Lower leg skin (tissue), 4 donors: ENCODE results near the gene RALGAPA2. TPM values are rescaled to one million over a fixed set of nuclear protein-coding genes. Genes with fewer than 3 reads are reported as not detected.

ENCODE experiments used
- DNase-seq, 2 donors: peaks; one replicate each; pipeline ENCODE4 v3.0.0-alpha.2; 2019; ENCODE audit warnings: low spot score in 2 of 2
- H3K4me3 ChIP-seq: fragments of 200-600 bp; sonication (generic); 2 replicates; pipeline ENCODE4 v1.5.1; 2017; ENCODE audit warnings: mild to moderate bottlenecking, low read depth; ENCODE audit not compliant: poor library complexity, severe bottlenecking
- CTCF ChIP-seq, 3 donors: fragments of 450-650 bp; IDR thresholded peaks; one replicate each; pipeline ENCODE4 v1.5.1; 2016; ENCODE audit warnings: antibody characterized with exemption in 3 of 3, mild to moderate bottlenecking in 3 of 3, moderate library complexity in 2 of 3
- POLR2A ChIP-seq, 2 donors: fragments of 450-650 bp; IDR thresholded peaks; one replicate each; pipeline ENCODE4 v1.6.1; 2016 to 2017; ENCODE audit warnings: antibody characterized with exemption in 2 of 2, mild to moderate bottlenecking in 1 of 2, moderate library complexity in 1 of 2
- WGBS, 2 donors: methylation state at CpG; one replicate each; pipeline ENCODE4 v1.1.5; 2018; 5-methylcytosine and 5-hydroxymethylcytosine counted together
- intact Hi-C: fragments of 100-400 bp; cut with DNase I; formaldehyde crosslinking; loops from one replicate; pipeline ENCODE4 v1.15.0; 2023; ENCODE audit warnings: low total_unique reads
- total RNA-seq, 4 donors: library from RNA; depleted of rRNA; stranded (reverse); fragments of >200 nt; gene quantifications; one replicate each; pipeline ENCODE4 v1.1.0, GENCODE V29; 2016

Gene RALGAPA2
- total RNA-seq, 4 donors from 2014 or later, result 56.1 to 78.8 (median 60.8) TPM

GRCh38 chr20:20371681-20372080 lies 340.8 kb downstream of the RALGAPA2 start:
- peak in 1 of 2 donors; percentile 12 for DNase-seq
- no peak overlapping the region for H3K4me3 ChIP-seq
- 76 to 83% methylated on average over 3 of the region's 3 CpGs for WGBS, 2 donors
- intact Hi-C loops, result no loop called here
- TF ChIP-seq CTCF (IDR thresholded peaks at IDR 0.05) (no peak), POLR2A (IDR thresholded peaks at IDR 0.05) (no peak)

- intact Hi-C loops, result no loop called here
- H3K4me3 ChIP-seq, result no peak overlapping the region
- TF ChIP-seq POLR2A (IDR thresholded peaks at IDR 0.05) (no peak), CTCF (IDR thresholded peaks at IDR 0.05) (no peak)
- DNase-seq, result no peak
- 69 to 80% methylated on average over 7 of the region's 7 CpGs for WGBS, 2 donors
These were observed 341.4 kb downstream of the RALGAPA2 start for GRCh38 chr20:20371083-20371482.

GRCh38 chr20:20370094-20370575 lies 342.3 kb downstream of the RALGAPA2 start:
- no peak for TF ChIP-seq CTCF (IDR thresholded peaks at IDR 0.05)
- no peak for TF ChIP-seq POLR2A (IDR thresholded peaks at IDR 0.05)
- DNase-seq, result no peak
- 43 to 54% methylated on average over 10 of the region's 10 CpGs for WGBS, 2 donors
- intact Hi-C loops, result no loop called here
- no peak overlapping the region for H3K4me3 ChIP-seq

- no peak for DNase-seq
- TF ChIP-seq POLR2A (IDR thresholded peaks at IDR 0.05) (no peak), CTCF (IDR thresholded peaks at IDR 0.05) (no peak)
- no peak overlapping the region for H3K4me3 ChIP-seq
- 9 to 11% methylated on average over 26 to 40 of the region's 86 CpGs for WGBS, 2 donors
- intact Hi-C loops, result loop anchor here (10.0 kb wide), 1 partner anchor 205 kb away; no protein-coding TSS in a partner anchor
These were observed 343.0 kb downstream of the RALGAPA2 start for GRCh38 chr20:20369250-20370093.

- 0 to 1% methylated on average over 27 to 33 of the region's 130 CpGs for WGBS, 2 donors
These were observed 343.8 kb downstream of the RALGAPA2 start for GRCh38 chr20:20368418-20369249.

More at GRCh38 chr20:20368418-20369249, 343.8 kb downstream of the RALGAPA2 start:
- TF ChIP-seq POLR2A (IDR thresholded peaks at IDR 0.05), result no peak
- TF ChIP-seq CTCF (IDR thresholded peaks at IDR 0.05), result no peak
- intact Hi-C loops, result loop anchor here (10.0 kb wide), 1 partner anchor 206 kb away; no protein-coding TSS in a partner anchor
- H3K4me3 ChIP-seq, result peak overlapping the region; percentile 15
- DNase-seq, result no peak
